Measurements from ENCODE around the gene UBXN7. TPM values are rescaled to one million over a fixed set of nuclear protein-coding genes. Genes with fewer than 3 reads are reported as not detected.

The UBXN7 gene
- total and polyA plus RNA-seq, 2 donors (not counting 3 experiments of a cell fraction or from before 2014, with no cell fraction given), result 9.9 to 57.0 TPM

- ChIA-PET POLR2A (interaction anchor here (0.7 kb wide), 1 partner anchor 19 kb away, joined by 4 read pairs; no protein-coding TSS in a partner anchor), CTCF (interaction anchor here (1.3 to 2.1 kb wide), 2 partner anchors 8 to 14 kb away, joined by 3 to 8 read pairs; no protein-coding TSS in a partner anchor)
- no peaks in the 10 kb centered on the region for H3K27me3 ChIP-seq (ENCODE audit: control insufficient read depth in 2 of 2, insufficient read depth in 2 of 2, low read length in 2 of 2)
- H3K79me2 ChIP-seq (ENCODE audit: control insufficient read depth, insufficient read depth, low read length), result no peaks in the 10 kb centered on the region
- dilution Hi-C loops (cut with MboI; ENCODE audit: extremely low pct_ligation_motif_present, low sequenced_read_pairs) (no loop called here), intact Hi-C loops (cut with micrococcal nuclease) (no loop called here)
- no peak overlapping the region for H3K4me3 ChIP-seq (replicated peaks in 1 of 3; ENCODE audit: insufficient read depth in 1 of 3, low read depth in 1 of 3, low read length in 3 of 3)
- DNase-seq (ENCODE audit: low read depth, low spot score) (no peak), FAIRE-seq (no peak)
- no peaks in the 10 kb centered on the region for H3K9me1 ChIP-seq (replicated peaks; ENCODE audit: control insufficient read depth, extremely low read depth, insufficient read depth, low read length)
- no peaks in the 10 kb centered on the region for H3K36me3 ChIP-seq (ENCODE audit: control insufficient read depth in 2 of 2, extremely low read depth in 1 of 2, insufficient read depth in 2 of 2, low read length in 2 of 2)
- H3K9ac ChIP-seq (replicated peaks; ENCODE audit: extremely low read depth, insufficient read depth, low read length), result no peak overlapping the region
- H3K9me3 ChIP-seq (replicated peaks; ENCODE audit: control insufficient read depth, insufficient read depth, low read length), result no peaks in the 10 kb centered on the region
- BruUV-seq (replicated peaks), result no TSS peak
- H3K27ac ChIP-seq (ENCODE audit: insufficient read depth, low read depth, low read length), result no peak overlapping the region
- no peak for TF ChIP-seq EZH2 (IDR thresholded peaks at IDR 0.05; ENCODE audit: borderline replicate concordance, low read depth, low read length, severe bottlenecking)
- no peak for TF ChIP-seq MAX (IDR thresholded peaks at IDR 0.05; ENCODE audit: insufficient read depth, insufficient read length)
- no peak for TF ChIP-seq POLR2AphosphoS5 (IDR thresholded peaks at IDR 0.05; ENCODE audit: insufficient read depth, low read depth, low read length)
- TF ChIP-seq CTCF (IDR thresholded peaks at IDR 0.05; ENCODE audit: extremely low read depth in 1 of 2, insufficient read depth in 1 of 2, low read depth in 1 of 2, low read length in 2 of 2), result no peak
- TF ChIP-seq POLR2A (IDR thresholded peaks at IDR 0.05; ENCODE audit: low read depth, low read length), result no peak
- no peak for TF ChIP-seq JUN (IDR thresholded peaks at IDR 0.05; ENCODE audit: borderline replicate concordance, insufficient read depth, insufficient read length, low read depth)
- TF ChIP-seq MYC (IDR thresholded peaks at IDR 0.05; ENCODE audit: low read depth, low read length), result no peak
- TF ChIP-seq FOS (IDR thresholded peaks at IDR 0.05; ENCODE audit: borderline replicate concordance, insufficient read depth, low read length), result no peak
- no peak for TF ChIP-seq GATA2 (IDR thresholded peaks at IDR 0.05; ENCODE audit: insufficient read depth, insufficient read length, low read depth, low read length)
- H3K4me2 ChIP-seq (ENCODE audit: insufficient read depth, low read length), result no peak overlapping the region
- H2AFZ ChIP-seq (ENCODE audit: low read depth, low read length), result no peak overlapping the region
- H4K20me1 ChIP-seq (replicated peaks; ENCODE audit: control insufficient read depth, extremely low read depth, insufficient read depth, low read length), result no peaks in the 10 kb centered on the region
- no peaks in the 10 kb centered on the region for H3K4me1 ChIP-seq (ENCODE audit: control insufficient read depth, extremely low read depth, insufficient read depth, low read length)
Observed at GRCh38 chr3:196339044-196339443, 93.2 kb downstream of the UBXN7 start.

Data from endothelial cell of umbilical vein (primary cell).